SK-N-SH (cell line): ENCODE measurements around the gene IGSF23. TPM values are rescaled to one million over a fixed set of nuclear protein-coding genes. Genes with fewer than 3 reads are reported as not detected.

ENCODE experiments used
- CTCF ChIA-PET: fragments of 300-600, 350-600 bp; formaldehyde crosslinking; extraction: SDS; loops from one replicate; lab custom pipeline; 2021; lab: Yijun Ruan, JAX
- POLR2A ChIA-PET: fragments of 350-600 bp; sonication (Branson Sonifier 250); formaldehyde crosslinking; extraction: SDS; loops from one replicate; lab custom pipeline; 2020; ENCODE audit warnings: antibody characterized with exemption, inconsistent platforms; lab: Yijun Ruan, JAX
- DNase-seq: peaks from one replicate; pipeline ENCODE4 v3.0.0; 2012
- H2AFZ ChIP-seq: fragments of 200-600 bp; sonication (generic); 2 replicates; pipeline ENCODE4 v1.8.1; 2016; ENCODE audit warnings: antibody characterized with exemption, mild to moderate bottlenecking, low read depth
- H3F3A ChIP-seq: fragments of 200-600 bp; sonication (generic); replicated peaks from 2 replicates; pipeline ENCODE3; 2016; ENCODE audit warnings: antibody characterized with exemption, mild to moderate bottlenecking; ENCODE audit not compliant: insufficient read depth
- H3K27ac ChIP-seq, 2 experiments: fragments of 200-500 bp in 1 of 2; fragments of 200-600 bp in 1 of 2; sonication (Bioruptor generic) in 1 of 2; sonication (generic), shearing (Covaris generic) in 1 of 2; 2 replicates each; pipeline versions ENCODE4 v1.5.1 to v1.6.1; 2014 to 2016; ENCODE audit warnings: low read depth in 2 of 2, inconsistent platforms in 1 of 2, low read length in 1 of 2, mild to moderate bottlenecking in 1 of 2, mixed read lengths in 1 of 2
- H3K27me3 ChIP-seq: fragments of 200-600 bp; sonication (generic), shearing (Covaris generic); 2 replicates; pipeline ENCODE4 v1.6.1; 2016; ENCODE audit warnings: mixed run types; ENCODE audit not compliant: insufficient read depth
- H3K36me3 ChIP-seq, 2 experiments: fragments of 200-500 bp in 1 of 2; fragments of 200-600 bp in 1 of 2; sonication (Bioruptor generic) in 1 of 2; sonication (generic) in 1 of 2; replicated peaks in 1 of 2; 2 replicates each; pipeline versions ENCODE3 to v1.5.1; 2014 to 2016; ENCODE audit warnings: low read length in 1 of 2, mild to moderate bottlenecking in 1 of 2; ENCODE audit not compliant: insufficient read depth in 2 of 2, control insufficient read depth in 1 of 2
- H3K4me1 ChIP-seq, 2 experiments: fragments of 200-500 bp in 1 of 2; fragments of 200-600 bp in 1 of 2; sonication (Bioruptor generic) in 1 of 2; sonication (generic), shearing (Covaris generic) in 1 of 2; 2 replicates each; pipeline versions ENCODE4 v1.5.1 to v1.6.1; 2014 to 2016; ENCODE audit warnings: low read depth in 1 of 2, low read length in 1 of 2, mixed run types in 1 of 2; ENCODE audit not compliant: insufficient read depth in 2 of 2, control insufficient read depth in 1 of 2
- H3K4me2 ChIP-seq: fragments of 200-600 bp; sonication (generic), shearing (Covaris generic); 2 replicates; pipeline ENCODE4 v1.6.1; 2017; ENCODE audit warnings: mixed run types
- H3K4me3 ChIP-seq, 2 experiments: fragments of 200-500 bp in 1 of 2; fragments of 200-600 bp in 1 of 2; sonication (Bioruptor generic) in 1 of 2; sonication (generic), shearing (Covaris generic) in 1 of 2; 2 replicates each; pipeline versions ENCODE4 v1.5.1 to v1.8.1; 2014 to 2016; ENCODE audit warnings: low read depth in 2 of 2, inconsistent platforms in 1 of 2, low read length in 1 of 2, mild to moderate bottlenecking in 1 of 2, mixed read lengths in 1 of 2, moderate library complexity in 1 of 2
- H3K79me2 ChIP-seq: fragments of 200-600 bp; sonication (generic); 2 replicates; pipeline ENCODE4 v1.8.1; 2017; ENCODE audit warnings: mild to moderate bottlenecking; ENCODE audit not compliant: insufficient read depth
- H3K9ac ChIP-seq: fragments of 200-600 bp; sonication (generic); 2 replicates; pipeline ENCODE4 v1.6.1; 2017; ENCODE audit warnings: mixed run types
- H3K9me2 ChIP-seq: fragments of 200-600 bp; sonication (generic); 2 replicates; pipeline ENCODE4 v1.6.1; 2017; ENCODE audit warnings: mixed run types
- H3K9me3 ChIP-seq: fragments of 200-600 bp; sonication (generic); 2 replicates; pipeline ENCODE4 v1.6.1; 2017; ENCODE audit warnings: mixed run types, mild to moderate bottlenecking, moderate library complexity
- H4K20me1 ChIP-seq: fragments of 200-600 bp; sonication (generic); 2 replicates; pipeline ENCODE4 v1.6.1; 2017; ENCODE audit warnings: mild to moderate bottlenecking, mixed run types; ENCODE audit not compliant: insufficient read depth
- CHD2 ChIP-seq: fragments of 150-350 bp; IDR thresholded peaks from 2 replicates; pipeline ENCODE4 v1.6.1; 2018; ENCODE audit warnings: low read length; ENCODE audit not compliant: partially characterized antibody
- CTCF ChIP-seq: fragments of 200-600 bp; sonication (generic); IDR thresholded peaks from 2 replicates; pipeline ENCODE4 v1.6.1; 2017; ENCODE audit warnings: antibody characterized with exemption, mild to moderate bottlenecking, moderate library complexity
- ELF1 ChIP-seq: IDR thresholded peaks from 2 replicates; pipeline ENCODE4 v1.4.0; 2012
- EZH2phosphoT487 ChIP-seq: fragments of 200-600 bp; sonication (generic); IDR thresholded peaks from 2 replicates; pipeline ENCODE4 v1.6.1; 2017; ENCODE audit warnings: low read depth, mixed run types, mild to moderate bottlenecking, antibody characterized with exemption, moderate library complexity, borderline replicate concordance
- GABPA ChIP-seq: IDR thresholded peaks from 2 replicates; pipeline ENCODE4 v1.4.0; 2012; ENCODE audit warnings: low read depth, mild to moderate bottlenecking
- GATA2 ChIP-seq: sonication (generic); formaldehyde crosslinking; IDR thresholded peaks from 2 replicates; pipeline ENCODE4 v1.5.0; 2020; ENCODE audit warnings: mild to moderate bottlenecking, missing genetic modification reagents
- IRF3 ChIP-seq: fragments of 150-350 bp; IDR thresholded peaks from 2 replicates; pipeline ENCODE4 v1.6.1; 2016; ENCODE audit warnings: mild to moderate bottlenecking, low read depth, low read length
- MXI1 ChIP-seq: IDR thresholded peaks from 2 replicates; pipeline ENCODE4 v1.6.1; 2012; ENCODE audit warnings: mild to moderate bottlenecking, low read depth, low read length, improper control_type of control experiment
- NRF1 ChIP-seq: IDR thresholded peaks from 2 replicates; pipeline ENCODE4 v1.6.1; 2012; ENCODE audit warnings: low read depth, mild to moderate bottlenecking, low read length
- POLR2AphosphoS5 ChIP-seq: IDR thresholded peaks from 2 replicates; pipeline ENCODE4 v1.6.1; 2012; ENCODE audit warnings: low read depth, low read length
- RAD21 ChIP-seq: IDR thresholded peaks from 2 replicates; pipeline ENCODE4 v1.6.1; 2012; ENCODE audit warnings: mild to moderate bottlenecking, low read length
- RFX5 ChIP-seq: IDR thresholded peaks from 2 replicates; pipeline ENCODE4 v1.6.1; 2012; ENCODE audit warnings: mild to moderate bottlenecking, improper control_type of control experiment, low read length
- WGBS: methylation state at CpG from one replicate; pipeline ENCODE4 v1.1.6; 2017; ENCODE audit warnings: low lambda C conversion rate; 5-methylcytosine and 5-hydroxymethylcytosine counted together
- polyA plus RNA-seq, 3 experiments: library from polyadenylated mRNA; depleted of rRNA; stranded (reverse); fragments of >200 nt; gene quantifications; 2 replicates each; pipeline ENCODE4 v1.2.3, GENCODE V29; 2012
- TF ChIP-seq, protein P1 (sequence below): fragments of 150-350 bp; IDR thresholded peaks from 2 replicates; pipeline ENCODE4 v1.6.1; 2017; ENCODE audit warnings: antibody characterized with exemption, low read length, low read depth, borderline replicate concordance
- TF ChIP-seq, protein P2 (sequence below): IDR thresholded peaks from 2 replicates; pipeline ENCODE4; 2012

The IGSF23 gene
- polyA plus RNA-seq, 1 of the 3 experiments (the other 2 are of a cell fraction), result 0.08 TPM

GRCh38 chr19:44647144-44647543 lies 33.8 kb downstream of the IGSF23 start:
- Histone ChIP-seq H3K4me2 (no peak overlapping the region), H2AFZ (no peak overlapping the region), H3K4me3 (no peak overlapping the region), H3K4me1 (peaks cover 0 to 2% of the 10 kb centered on the region in 2 experiments; a peak in 1 of 4 replicates), H3K36me3 (peaks cover 19 to 34% of the 10 kb centered on the region in 2 experiments), H3K9ac (no peak overlapping the region), H3F3A (no peaks in the 10 kb centered on the region), H4K20me1 (peaks cover 31% of the 10 kb centered on the region; the same call in 1 of the 2 replicates), H3K79me2 (peaks cover 75% of the 10 kb centered on the region), H3K9me3 (no peaks in the 10 kb centered on the region), H3K27me3 (no peaks in the 10 kb centered on the region), H3K27ac (no peak overlapping the region), H3K9me2 (no peaks in the 10 kb centered on the region)
- CTCF ChIA-PET, result interaction anchor here (2.6 kb wide), 1 partner anchor 10 kb away, joined by 16 read pairs; no protein-coding TSS in a partner anchor
- 92% methylated on average over 26 of the region's 31 CpGs for WGBS
- no peak for TF ChIP-seq GATA2 (CRISPR knock-in tag)
- TF ChIP-seq EZH2phosphoT487, result no peak
- no peak for TF ChIP-seq NRF1
- DNase-seq, result no peak
- POLR2A ChIA-PET, result no interaction called here

DNA sequence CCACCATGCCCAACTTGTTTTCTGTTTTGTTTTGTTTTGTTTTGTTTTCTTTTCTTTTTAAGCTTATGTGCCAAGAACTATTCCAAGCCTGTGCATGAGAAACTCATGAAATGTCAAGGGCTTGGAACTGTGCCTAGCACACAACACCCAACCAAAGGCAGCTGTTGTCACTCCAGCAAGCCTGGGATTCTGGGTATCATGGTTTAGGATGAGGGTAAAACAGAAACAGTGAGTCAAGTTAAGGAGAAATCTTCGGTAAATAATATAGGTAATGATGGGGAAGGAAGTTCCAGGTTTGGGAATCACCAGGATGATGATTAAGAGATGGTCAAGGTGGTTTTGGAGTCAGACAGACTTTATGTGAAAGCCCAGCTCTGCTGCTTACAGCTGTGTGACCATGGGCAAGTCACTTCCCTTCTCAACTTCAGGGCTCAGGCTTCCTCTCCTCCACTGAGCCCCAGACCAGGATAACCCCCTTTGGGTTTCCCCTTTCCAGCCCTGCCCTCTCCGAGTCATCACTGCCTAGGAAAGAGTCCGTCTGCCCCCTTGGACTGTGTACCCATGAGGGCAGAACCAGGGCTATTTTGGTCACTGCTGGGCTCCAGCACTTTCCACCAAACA lies 35.4 kb downstream of the IGSF23 start:
- WGBS, result 75% methylated on average over 3 of the region's 3 CpGs
- Histone ChIP-seq H3K4me2 (no peak overlapping the region; the same call in 1 of the 2 replicates), H3K36me3 (peaks cover 29 to 45% of the 10 kb centered on the region in 2 experiments), H3K79me2 (peaks cover 85% of the 10 kb centered on the region), H4K20me1 (peaks cover 31% of the 10 kb centered on the region; the same call in 1 of the 2 replicates), H3K9me3 (no peaks in the 10 kb centered on the region), H3K27ac (no peak overlapping the region), H3K4me3 (no peak overlapping the region), H2AFZ (no peak overlapping the region), H3K27me3 (no peaks in the 10 kb centered on the region), H3K4me1 (no peaks in the 10 kb centered on the region), H3F3A (no peaks in the 10 kb centered on the region), H3K9ac (no peak overlapping the region), H3K9me2 (no peaks in the 10 kb centered on the region)
- CTCF ChIA-PET, result interaction anchor here (0.9 to 2.6 kb wide), 3 partner anchors 9 to 78 kb away, joined by 3 to 16 read pairs (median 6); no protein-coding TSS in a partner anchor
- TF ChIP-seq, protein P1, sequence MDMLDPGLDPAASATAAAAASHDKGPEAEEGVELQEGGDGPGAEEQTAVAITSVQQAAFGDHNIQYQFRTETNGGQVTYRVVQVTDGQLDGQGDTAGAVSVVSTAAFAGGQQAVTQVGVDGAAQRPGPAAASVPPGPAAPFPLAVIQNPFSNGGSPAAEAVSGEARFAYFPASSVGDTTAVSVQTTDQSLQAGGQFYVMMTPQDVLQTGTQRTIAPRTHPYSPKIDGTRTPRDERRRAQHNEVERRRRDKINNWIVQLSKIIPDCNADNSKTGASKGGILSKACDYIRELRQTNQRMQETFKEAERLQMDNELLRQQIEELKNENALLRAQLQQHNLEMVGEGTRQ, result no peak
- TF ChIP-seq RFX5 (no peak), MXI1 (no peak), RAD21 (no peak), CHD2 (no peak), IRF3 (no peak), GATA2 (CRISPR knock-in tag) (no peak), GABPA (no peak), EZH2phosphoT487 (no peak), POLR2AphosphoS5 (no peak), CTCF (no peak), ELF1 (no peak)
- TF ChIP-seq, protein P2, sequence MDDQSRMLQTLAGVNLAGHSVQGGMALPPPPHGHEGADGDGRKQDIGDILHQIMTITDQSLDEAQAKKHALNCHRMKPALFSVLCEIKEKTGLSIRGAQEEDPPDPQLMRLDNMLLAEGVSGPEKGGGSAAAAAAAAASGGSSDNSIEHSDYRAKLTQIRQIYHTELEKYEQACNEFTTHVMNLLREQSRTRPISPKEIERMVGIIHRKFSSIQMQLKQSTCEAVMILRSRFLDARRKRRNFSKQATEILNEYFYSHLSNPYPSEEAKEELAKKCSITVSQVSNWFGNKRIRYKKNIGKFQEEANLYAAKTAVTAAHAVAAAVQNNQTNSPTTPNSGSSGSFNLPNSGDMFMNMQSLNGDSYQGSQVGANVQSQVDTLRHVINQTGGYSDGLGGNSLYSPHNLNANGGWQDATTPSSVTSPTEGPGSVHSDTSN, result no peak
- DNase-seq, result no peak
- POLR2A ChIA-PET, result no interaction called here
